GM19463 (cell line): ENCODE results near the gene FAM32A.

ENCODE experiments used
- ATAC-seq: cut with Tn5 transposase; IDR thresholded peaks from one replicate; pipeline ENCODE4 v1.9.1; 2021; ENCODE audit warnings: mild to moderate bottlenecking, moderate library complexity; ENCODE audit not compliant: unreplicated experiment

The FAM32A gene

DNA sequence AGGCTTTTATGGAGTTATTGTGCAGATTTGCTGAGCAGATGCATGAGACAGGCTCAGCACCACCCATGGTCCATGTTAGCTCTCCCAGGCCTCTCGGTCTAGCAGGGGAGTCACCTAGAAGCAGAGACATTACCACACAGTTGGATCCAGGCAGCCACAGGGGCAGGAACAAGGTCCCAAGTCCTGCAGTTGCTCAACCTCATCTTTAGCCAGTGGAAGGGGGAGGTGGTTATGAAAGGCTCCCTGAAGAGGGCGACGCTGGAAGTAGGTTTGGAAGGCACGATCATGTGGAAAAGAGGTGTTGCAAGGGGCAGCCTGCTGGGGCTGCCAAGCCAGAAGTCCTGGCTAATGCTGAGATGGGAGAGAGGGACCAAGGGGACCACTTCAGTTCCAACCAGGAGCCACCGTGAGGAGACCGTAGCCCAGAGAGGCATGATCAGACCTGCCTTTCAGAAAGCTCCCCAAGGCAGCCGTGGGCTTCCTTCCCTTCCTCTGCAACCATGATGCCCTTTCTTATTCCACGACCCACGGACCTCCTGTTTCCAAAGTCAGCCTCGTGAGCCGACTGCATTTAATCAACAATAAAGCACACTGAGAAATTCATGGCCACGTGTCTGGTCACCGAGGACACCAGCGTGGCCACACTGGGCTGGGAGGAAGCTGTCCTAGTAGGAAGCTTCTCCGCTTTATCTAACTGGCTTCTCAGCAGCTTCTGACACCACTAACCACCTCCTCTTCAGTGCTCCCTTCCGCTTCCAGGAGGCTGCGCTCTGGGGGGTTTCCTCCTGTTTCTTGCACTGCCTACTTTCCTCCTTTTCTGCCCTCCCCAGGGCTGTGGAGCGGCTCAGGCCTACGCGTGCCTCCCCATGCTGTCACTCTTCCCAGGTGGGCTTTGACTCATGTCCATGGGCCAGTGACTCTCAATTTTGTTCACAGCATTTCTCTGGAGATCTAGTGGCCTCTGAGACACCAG lies 15.1 kb downstream of the FAM32A start:
- ATAC-seq, result no peak

DNA sequence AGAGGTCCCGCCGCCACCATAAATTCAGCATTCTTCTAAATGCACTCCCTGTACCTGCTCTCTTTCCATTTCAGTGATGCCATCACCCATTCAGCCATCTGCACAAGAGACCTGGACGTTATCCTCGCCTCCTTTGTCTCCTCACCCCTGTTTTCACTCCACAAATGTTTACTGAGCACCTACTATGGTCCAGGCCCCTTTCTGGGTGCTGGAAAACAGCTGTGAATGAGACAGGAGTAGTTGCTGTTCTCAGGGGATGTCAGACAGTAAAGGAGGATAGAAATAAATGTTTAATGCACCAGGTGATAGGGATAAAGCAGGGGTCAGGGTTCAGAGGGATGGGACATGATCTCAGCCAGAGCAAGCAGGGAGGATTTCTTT lies 15.8 kb downstream of the FAM32A start:
- no peak for ATAC-seq

DNA sequence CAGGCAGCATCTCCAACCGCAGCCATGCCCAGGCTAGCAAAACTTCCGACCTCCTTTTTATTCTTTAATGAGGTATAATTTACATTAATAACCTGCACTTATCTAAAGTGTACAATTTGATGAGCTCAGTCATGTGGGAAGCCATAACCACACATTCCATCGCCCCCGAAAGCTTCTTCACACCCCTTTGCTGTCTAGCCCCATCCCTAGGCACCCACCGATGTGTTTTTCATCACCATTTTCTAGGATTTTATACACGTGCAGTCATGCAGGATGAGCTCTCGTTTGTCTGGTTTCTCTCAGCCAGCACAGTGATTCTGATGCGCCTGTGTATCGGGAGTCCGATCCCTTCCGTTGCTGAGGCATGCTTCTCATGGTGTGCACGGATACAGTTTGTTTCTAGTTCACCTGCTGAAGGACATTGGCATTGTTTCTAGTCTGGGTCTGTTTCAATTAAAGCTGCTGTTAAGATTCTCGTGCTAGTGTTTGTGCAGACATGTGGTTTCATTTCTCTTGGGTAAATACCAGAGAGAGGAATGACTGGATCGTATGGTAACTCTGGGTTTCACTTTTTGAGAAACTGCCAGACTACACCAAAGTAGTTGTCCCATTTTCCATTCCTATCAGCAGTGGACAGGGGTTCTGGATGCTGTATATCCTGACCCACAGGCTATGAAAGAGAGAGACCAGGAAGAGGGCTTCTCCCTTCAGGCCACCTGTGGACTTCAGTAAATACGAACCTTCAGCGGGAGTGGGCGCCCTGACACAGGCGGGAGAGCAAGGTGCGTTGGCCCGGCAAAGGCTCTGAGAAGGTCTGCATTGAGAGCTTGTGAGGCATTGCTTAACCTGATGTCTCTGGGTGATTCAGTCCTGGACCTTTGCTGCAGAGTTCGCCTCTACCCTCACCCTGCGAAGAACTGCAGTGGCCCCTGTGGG lies 17.4 kb downstream of the FAM32A start:
- ATAC-seq, result no peak

DNA sequence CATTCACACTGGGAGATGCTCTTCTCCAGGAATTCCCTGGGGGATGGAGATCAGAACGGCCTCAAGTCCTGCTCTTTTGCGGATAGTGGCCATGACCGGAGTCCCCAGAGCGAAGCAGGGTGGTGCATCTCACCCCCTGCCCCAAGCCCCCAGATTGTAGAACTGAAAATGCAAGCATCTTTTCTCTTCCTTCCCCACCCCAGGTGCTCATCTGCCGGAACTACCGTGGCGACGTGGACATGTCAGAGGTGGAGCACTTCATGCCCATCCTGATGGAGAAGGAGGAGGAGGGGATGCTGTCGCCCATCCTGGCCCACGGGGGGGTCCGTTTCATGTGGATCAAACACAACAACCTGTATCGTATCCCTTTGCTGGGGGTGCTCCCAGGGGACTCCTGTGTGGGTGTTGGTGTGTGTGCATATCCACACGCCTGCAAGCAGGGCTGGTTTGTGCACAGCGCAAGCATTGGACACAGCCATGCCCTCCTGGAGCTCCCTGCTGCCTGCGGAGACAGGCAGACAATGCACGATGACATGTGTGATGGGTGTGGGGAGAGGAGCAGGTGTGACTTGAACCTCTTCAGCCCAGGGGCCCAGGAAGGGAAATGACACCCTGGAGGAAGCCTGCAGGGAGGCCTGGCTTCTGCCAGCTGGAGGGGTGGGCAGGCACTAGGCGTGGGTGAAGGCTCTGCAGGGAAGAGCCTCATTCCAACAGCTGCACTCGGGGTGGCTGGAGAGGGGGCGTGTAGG lies 18.2 kb downstream of the FAM32A start:
- no peak for ATAC-seq

DNA sequence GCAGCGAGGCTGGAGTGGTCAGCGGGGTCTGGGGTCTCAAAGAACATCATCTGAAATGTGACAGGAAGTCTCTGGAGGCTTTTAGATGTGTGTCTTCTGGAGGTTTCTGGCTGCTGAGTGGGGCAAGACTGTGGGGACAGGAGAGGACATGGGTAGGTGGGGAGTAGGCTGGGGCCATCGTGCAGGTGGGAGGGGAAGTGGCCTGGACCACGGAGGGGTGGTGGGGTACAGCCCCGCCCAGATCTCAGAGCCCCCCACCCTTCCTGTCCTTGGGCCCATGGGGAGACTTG lies 18.7 kb downstream of the FAM32A start:
- no peak for ATAC-seq

DNA sequence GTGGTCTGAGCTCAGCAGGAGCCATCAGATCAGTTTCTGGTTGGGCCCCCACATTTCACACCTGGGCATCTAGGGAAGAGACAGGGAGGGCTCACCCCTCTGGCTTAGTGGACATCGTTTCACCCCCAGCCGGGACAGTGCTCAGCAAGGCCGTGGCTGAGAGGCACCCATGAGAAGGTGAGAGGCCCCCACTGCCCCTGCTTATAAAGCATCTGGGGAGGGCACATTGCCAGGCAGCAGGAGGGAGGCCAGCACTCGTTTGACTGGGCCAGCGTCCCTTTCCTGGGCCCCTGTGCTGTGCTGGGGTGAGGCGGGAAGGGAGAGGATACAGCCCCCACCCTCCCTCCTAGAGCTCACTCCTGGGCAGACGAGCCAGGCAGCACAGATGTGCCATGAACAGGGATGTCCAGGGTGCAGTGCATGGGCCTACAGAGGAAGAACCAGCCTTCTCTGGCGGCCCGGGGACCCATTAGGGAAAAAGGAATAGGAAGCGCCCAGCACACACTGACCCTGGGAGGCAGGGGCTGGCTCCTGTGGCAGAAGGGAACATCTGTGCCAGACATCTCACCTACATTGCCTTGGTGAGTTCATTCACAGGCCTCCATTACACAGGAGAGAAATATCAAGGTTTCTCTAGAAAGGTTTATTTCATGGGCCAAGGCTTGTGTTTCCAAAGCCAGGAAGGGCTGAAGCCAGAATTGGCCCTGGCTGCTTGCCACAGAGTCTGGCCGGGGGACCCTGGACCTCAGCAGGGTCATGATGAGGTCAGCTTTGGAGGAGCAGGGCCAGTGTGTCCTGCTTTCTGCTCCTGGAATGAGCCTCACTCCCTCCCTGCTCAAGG lies 20.2 kb downstream of the FAM32A start:
- no peak for ATAC-seq

DNA sequence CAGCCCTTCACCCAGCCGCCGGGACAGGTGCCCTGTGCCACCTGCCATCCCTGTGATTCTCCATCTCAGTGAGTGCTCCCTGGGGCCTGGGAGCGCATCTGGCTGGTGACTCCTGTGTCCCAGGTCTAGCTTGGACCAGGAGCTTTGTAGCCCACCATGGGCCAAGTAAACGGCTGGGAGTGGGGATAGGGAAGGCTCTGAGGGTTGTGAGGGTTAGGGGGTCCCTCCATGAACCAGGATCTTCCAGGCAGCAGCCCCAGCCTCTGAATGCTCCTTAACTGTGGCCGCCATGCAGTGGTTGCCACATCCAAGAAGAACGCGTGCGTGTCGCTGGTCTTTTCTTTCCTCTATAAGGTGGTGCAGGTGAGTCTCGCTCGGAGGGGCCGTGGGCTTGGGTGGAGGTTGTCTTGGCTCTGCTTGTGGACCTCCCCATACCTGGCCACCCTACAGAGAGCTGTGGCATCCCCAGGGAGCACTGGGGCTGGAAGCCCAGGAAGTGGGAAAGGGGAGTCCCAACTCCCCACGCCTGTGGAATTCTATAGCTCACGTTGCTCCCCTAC lies 20.9 kb downstream of the FAM32A start:
- ATAC-seq, result no peak

DNA sequence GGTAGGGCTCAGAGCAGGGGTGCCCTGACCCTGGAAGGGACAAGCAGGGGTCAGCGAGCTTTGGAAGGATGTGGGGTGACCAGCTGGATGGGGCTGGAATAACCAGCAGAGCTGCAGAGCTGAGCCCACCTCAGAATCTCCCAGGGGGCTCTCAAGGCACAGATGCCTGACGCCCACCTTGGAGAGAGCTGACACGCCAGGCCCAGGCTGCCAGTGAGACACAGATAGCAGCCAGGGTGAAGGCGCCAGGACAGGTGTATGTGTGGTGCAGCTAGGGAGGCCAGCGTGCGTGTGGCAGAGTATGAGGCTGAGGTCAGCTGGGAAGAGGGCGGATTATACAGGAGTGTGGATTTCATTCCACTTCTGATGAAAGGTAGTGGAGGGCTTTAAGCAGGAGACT lies 21.4 kb downstream of the FAM32A start:
- no peak for ATAC-seq

DNA sequence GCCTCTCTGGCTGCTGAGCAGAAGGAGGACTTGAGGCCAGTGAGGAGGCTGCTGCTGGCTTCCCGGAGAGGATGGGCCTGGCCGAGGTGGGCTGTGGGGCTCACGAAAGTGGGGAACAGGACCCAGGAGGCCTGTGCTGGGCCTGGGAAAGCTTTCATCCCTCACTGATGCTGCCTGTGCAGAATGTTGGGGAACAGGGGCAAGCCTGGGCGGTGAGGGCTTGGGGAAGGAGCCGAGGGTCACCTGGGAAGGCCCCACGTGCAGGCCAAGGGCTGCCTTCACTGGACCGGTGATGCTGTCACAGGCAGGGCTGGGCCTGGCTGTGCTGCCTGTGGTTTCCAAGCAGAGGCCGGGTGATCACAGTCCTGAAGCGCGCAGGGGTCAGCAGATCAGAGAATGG lies 21.9 kb downstream of the FAM32A start:
- ATAC-seq, result no peak

DNA sequence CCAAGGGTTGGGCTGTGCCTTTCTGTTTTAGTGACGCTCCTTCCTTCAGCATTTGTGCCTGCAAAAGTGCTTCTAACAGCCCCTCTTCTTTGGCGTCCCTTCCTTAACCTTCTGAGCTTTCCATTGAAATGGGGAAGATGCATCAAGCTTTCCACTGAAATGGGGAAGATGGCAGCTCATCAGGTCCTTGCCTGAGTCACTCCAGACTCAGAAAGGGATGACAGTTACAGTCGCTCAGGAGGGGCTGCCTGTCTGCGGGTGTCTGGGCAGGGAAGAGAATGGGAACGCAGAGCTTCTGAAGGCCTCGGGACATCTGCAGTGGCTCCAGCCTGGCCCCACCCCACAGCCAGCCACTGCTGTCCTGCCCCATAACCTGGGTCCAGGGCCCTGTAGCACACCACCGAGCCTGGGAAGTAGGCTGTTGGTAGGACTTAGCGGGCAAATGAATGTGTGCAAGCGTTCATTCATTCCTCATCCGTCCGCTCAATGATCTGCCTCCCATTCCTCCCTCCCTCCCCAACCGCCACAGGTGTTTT lies 22.3 kb downstream of the FAM32A start:
- ATAC-seq, result no peak

DNA sequence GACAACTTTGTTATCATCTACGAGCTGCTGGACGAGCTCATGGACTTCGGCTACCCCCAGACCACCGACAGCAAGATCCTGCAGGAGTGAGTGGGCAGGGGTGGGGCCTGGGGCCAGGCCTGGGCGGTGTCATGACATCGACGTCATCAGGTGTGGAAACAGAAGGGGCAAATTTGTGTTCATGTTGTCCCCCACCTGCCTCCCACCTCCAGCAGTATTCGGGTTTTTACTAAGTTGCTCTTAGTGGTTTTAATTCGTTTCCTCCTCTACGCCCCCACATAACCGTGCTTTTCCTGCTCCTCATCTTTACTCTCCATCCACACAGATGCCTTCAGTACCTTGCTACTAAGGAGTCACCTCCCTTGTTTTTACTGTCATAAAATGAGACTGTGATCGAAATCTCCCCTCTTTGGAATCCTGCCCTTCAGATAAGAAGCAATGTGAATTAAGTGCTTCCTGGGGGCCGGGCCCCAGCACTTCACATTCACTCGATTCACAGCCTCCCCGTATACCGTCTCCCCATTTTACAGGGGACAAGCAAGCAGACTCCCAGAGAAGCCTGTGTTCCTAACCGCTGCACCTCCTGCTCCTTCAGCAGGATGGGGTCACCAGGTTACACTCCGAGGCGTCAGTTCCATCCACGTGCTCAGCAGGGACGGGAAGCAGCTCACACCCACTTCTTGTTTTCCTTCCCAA lies 23.0 kb downstream of the FAM32A start:
- no peak for ATAC-seq

DNA sequence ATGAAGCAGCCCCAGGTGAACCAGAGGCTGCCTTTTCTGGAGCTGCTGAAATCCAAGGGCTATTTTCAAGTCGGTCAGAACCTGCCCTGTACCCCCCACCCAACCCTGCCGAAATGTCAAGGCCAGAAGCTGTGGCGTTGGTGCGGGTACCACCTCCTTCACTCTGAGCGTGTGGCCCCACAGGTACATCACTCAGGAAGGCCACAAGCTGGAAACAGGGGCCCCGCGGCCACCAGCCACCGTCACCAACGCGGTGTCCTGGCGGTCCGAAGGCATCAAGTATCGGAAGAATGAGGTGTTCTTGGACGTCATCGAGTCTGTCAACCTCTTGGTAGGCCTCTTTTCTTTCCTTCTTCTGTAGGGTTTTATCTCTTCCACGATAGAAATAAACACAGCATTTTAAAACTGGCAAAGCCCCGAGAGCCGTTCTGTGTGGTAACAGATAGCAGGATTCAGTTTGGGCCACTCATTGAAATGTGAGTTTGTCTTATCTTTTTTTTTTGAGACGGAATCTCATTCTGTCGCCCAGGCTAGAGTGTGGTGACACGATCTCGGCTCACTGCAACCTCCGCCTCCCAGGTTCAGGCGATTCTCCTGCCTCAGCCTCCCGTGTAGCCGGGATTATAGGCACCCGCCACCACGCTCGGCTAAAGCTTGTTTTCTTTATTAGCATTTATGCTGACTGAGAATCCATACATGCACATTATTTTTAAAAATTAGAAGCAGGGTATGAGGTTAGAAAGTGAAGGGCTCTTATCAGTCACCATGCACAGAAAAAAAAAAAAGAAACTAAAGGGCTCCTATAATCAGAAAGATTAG lies 23.8 kb downstream of the FAM32A start:
- ATAC-seq, result no peak

DNA sequence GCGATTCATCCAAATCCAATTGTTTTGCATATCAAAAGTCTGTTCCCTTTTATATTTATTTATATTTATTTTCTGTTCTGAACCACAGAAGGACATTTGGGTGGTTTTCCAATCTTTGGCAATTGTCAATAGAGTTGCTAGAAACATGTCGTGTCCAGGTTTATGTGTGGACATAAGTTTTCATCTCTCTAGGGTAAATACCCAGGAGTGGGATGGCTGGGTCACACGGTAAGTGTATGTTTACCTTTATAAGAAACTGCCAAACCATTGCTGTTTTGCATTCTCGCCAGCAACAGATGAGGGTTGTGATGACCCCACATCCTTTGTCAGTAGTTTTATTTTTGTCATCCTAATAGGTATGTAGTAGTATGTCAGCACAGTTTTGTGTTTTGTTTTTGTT lies 25.0 kb downstream of the FAM32A start:
- no peak for ATAC-seq

DNA sequence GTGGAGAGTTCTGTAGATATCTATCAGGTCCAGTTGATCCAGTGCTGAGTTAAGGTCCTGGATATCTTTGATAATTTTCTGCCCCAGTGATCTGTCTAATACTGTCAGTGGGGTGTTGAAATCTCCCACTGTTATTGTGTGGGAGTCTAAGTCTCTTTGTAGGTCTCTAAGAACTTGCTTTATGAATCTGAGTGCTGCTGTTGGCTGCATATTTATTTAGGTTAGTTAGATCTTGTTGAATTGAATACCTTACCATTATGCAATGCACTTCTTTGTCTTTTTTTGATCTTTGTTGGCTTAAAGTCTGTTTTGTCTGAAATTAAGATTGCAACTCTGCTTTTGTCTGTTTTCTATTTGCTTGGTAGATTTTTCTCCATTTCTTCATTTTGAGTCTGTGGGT lies 27.9 kb downstream of the FAM32A start:
- no peak for ATAC-seq

DNA sequence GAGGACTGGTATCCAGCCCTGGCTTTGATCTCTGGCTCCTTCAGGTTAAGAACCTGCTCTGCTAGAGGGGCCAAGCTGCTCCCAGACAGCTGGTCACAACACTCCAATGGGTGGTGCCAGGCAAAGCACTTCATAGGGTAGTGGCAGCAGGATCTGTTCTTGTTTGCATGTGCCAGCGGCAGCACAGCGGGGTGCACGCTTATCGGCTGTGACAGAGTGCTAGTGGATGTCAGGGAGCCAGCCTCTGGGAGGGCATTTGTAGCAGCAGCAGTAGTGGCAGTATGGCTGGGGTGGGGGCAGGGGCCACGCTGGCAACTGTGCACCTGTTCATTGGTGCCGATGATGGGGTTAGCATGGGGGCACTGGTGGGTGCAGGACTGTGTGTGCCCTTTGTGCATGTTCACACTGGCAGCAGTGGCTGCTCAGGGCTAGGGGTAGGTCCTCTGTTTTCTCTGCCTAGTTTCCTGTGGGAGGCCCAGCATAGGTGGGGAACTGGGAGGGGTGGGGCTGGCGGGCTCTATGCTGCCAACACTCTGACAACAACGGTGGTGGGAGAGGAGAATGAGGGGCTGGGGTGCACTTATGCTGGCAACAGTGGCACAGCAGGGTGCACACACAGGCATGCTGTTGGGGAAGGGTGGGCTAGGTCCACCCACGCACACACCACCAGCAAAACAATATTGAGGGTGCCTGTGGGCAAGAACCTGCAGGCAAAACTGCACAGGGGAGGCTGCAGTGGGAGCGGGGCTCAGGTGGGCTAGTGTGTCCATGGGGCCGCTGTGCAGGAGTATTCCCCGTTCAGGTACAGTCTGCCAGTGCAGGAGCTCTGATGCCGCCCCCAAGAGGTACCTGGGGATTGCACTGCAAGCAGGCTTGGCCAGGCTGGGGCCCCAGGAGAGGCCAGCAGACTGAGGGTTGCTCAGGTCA lies 31.8 kb downstream of the FAM32A start:
- no peak for ATAC-seq

DNA sequence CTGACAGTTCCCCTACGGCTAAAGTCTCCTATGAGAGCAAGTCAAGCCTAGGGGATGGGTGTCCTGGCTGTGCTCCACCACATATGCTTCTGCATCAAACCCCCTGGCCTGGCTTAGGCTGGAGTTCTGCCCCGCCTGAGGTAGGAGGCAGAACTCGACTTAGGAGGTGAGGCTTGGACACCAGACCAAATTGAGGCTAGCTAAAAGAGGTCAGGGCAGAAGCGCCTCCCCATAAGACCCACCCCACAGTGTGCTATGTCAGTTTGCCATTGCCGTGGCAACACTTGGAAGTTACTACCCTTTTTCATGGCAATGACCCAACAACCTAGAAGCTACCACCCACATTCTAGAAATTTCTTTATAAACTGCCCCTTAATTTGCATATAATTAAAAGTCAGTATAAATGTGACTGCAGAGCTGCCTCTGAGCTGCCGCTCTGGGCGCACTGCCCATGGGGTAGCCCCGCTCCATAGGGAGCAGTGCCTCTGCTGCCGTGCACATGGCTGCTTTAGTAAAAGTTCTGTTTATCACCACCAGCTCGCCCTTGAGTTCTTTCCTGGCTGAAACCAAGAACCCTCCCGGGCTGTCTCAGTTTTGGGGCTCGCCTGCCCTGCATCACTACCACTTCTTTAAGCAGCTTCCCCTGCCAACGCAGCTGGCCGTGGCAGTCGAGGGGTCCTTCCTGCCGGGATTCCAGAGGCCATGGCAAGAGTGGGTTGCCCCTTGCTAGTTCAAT lies 32.7 kb downstream of the FAM32A start:
- ATAC-seq, result no peak

DNA sequence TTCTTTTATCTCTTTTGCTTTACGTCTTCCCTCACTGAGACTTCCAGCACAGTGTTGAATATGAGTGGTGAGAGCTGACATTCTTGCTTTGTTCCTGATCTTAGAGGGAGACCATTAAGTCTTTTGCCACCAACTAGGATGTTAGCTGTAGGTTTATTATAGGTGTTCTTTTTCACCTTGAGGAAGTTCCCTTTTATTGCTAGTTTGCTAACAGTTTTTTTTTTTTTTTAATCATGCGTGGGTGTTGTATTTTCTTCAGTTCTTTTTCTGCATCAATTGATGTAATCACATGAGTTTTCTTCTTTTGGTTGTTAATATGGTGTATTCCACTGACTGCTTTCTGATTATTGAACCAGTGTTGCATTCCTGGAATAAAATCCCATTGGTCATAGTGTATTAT lies 33.6 kb downstream of the FAM32A start:
- ATAC-seq, result no peak
